HG03159 (cell line): Measurements from ENCODE around the gene HCN4.

Experiments
- ATAC-seq: cut with Tn5 transposase; IDR thresholded peaks from one replicate; pipeline ENCODE4 v1.9.1; 2021; ENCODE audit warnings: mild to moderate bottlenecking, moderate library complexity; ENCODE audit not compliant: unreplicated experiment

HCN4 gene

DNA sequence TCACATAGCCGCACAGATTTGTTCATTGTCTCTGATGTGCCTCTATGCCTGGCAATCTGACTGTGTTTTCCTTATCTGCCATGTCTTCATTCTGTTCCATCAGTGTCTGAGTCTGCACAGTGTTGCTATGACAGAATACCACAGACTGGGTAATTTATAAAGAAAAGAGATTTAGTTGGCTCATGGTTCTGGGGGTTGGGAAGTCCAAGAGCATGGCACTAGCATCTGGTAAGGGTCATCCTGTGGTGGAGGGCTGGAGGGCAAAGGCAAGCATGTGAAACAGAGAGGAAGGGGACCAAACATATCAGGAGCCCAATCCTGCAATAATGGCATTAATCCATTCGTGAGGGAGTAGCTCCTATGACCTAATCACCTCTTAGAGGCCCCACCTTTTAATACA lies 11.9 kb upstream of the HCN4 start:
- ATAC-seq: no peak

- ATAC-seq: no peak
Observed at GRCh38 chr15:73378089-73378488, 9.3 kb upstream of the HCN4 start.

GRCh38 chr15:73375755-73376305 lies 7.1 kb upstream of the HCN4 start:
- ATAC-seq: no peak

DNA sequence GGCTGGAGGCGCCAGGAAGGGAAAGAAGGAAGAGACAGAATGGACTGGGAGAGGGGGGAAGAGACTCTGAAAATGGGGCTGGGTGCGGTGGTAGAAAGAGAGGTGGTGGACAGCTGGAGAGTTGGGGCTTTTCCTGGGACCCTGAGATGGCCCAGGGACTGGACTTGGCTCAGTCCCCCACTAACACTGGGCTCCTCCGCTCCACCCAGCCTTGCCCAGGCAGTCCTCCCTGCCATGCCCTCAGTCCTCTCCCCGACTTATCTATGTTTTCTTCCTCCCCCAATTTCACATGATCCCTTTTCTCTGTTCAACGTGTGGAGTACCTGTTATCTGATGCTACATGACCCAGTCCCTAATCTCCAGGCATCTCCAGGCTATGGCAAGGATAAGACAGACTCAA lies 6.3 kb upstream of the HCN4 start:
- ATAC-seq: no peak

DNA sequence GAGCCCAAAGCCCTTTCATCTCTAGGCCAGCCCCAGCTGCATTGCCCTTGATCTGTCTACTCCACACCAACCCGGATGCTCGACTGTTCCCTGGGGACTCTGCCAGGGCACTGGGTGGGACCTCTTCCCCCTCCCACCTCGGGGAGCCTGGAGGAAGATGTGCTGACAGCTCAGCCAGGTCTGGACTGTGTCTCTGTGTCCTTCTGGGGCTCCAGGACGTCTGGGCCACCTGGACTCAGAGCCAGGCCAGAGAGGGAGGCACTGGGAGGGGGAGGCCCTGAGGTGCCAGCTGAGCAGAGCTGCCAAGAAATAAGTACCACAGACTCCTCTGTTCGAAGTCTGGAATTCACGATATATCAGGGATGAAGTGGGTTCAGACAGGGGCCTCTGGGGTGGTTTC lies 5.8 kb upstream of the HCN4 start:
- no peak for ATAC-seq

GRCh38 chr15:73373221-73373620 lies 4.5 kb upstream of the HCN4 start:
- ATAC-seq: no peak

DNA sequence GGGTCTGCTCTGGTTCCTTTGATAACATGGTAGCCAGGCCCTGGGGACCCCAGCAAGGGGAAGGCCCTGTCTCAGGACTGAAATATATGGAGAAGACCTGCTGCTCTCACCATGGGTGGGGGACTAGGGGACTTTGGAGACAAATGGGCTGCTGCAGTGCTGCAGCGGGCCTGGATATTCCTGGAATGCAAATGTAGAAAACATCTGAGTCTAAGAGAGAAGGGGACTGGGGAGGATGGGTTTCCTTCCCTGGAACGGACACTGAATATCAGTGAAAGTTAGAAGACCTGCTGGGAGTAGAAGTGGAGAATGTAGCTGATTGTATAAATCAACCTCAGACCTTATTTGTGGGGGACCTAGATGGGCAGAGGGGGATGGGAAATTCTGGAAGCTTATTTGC lies 3.1 kb upstream of the HCN4 start:
- ATAC-seq: no peak

GRCh38 chr15:73370151-73370550 lies 1.4 kb upstream of the HCN4 start:
- no peak for ATAC-seq

DNA sequence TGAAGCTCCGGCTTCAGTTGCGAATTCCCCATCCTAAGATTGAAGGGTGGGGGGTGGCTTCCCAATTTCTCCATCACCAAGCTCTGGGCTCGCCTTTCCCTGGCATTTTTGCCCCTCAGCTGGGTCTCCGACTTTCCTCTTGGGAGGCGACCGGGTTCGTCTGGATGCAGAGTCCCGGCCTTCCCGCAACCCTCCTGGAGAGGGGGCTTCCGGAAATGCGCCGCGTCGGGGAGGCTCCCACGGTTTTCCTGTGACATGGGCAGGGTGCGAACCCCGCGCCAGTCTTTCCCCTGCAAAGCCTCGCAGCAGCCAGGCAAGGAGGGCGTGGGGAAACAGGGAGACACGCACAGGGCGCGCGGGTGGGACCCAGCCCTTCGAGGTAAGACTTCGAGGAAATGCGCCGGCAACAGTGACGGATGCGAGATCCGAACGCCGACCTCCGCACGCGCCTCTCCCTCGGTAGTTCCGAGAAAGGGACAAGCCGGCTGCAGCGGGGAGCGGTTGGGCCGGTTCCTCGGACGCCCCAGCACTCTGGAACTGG lies 466 bp upstream of the HCN4 start:
- no peak for ATAC-seq

- no peak for ATAC-seq
Observed at GRCh38 chr15:73367624-73368300, 996 bp downstream of the HCN4 start.

DNA sequence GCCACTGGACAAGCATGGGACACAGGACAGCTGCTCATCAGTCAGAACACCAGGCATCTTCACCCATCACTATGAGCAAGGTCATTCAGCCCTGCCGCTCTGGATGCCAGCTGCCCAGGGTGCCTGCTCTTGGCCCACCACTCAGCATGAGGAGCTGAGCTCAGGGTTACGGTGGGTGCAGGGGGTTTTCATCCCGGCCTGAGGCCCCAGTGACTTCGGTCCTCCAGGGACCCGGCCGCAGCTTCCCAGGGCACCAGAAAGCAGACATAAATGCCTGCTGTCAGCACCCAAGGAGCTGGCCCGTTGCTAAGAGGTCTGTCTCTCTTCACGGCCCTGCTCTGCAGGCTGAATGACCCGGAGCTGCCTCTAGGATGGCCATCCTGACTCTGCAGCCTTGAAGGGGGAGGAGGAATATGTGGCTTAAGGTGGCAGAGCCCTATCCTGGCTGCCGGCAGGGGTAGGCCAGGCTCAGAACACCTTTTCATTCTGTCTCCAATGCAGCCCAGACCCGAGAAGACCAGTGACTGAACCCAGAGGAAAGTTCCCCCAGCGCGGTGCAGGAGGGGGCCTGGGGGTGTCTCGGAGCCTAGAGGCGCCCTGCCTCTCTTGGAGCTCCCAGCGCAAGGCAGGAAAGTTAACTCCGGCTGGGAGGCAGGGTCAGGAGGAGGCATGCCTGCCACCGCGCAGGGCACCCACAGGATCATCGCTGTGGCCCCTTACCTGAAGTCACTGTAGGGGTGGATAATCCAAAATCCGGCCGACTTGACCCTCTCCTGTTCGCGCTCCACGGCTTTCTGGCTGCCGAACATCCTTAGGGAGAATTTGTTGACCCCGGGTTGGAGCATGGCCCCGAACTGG lies 1.8 kb downstream of the HCN4 start:
- ATAC-seq: no peak

- ATAC-seq: no peak
Observed at GRCh38 chr15:73364070-73364469, 4.7 kb downstream of the HCN4 start.

DNA sequence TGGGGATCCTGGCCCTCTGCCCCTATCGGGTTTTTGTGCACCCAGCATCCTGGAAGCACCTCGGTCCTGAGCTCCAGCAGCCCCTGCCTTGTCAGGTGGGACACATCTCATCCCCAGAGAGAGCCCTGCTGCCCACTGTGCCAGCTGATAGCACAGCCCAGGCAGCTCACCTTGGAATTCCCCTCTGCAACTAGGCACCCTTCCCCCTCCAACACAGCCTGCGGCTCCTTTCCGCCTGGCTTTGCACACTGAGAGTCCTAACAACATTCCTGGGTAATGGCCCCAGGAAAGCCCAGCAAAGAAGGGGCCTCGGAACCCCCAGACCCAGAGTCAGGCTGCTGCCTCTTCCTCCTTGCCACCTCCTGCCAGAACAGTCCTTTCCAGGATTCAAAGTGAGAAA lies 5.9 kb downstream of the HCN4 start:
- ATAC-seq: no peak

GRCh38 chr15:73361337-73361736 lies 7.4 kb downstream of the HCN4 start:
- ATAC-seq: no peak

DNA sequence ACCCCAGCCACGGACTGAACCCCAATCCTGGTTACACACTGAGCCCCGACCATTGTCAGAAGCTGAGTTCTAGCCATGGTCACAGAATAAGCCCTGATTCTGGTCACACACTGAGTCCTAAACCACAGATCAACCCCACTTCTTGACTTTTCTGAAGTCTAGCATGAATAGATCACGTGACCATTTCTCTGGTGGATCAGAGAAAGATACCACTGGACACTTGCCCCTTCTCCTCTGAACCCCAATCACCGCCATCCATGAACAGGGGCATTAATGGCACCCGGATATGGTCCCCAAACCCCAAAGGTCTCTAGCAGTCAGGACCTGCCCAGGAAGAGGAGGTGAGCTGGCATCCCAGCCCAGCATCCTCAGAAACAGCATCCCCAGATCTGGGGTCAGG lies 9.1 kb downstream of the HCN4 start:
- ATAC-seq: no peak

GRCh38 chr15:73357999-73358665 lies 10.6 kb downstream of the HCN4 start:
- no peak for ATAC-seq

DNA sequence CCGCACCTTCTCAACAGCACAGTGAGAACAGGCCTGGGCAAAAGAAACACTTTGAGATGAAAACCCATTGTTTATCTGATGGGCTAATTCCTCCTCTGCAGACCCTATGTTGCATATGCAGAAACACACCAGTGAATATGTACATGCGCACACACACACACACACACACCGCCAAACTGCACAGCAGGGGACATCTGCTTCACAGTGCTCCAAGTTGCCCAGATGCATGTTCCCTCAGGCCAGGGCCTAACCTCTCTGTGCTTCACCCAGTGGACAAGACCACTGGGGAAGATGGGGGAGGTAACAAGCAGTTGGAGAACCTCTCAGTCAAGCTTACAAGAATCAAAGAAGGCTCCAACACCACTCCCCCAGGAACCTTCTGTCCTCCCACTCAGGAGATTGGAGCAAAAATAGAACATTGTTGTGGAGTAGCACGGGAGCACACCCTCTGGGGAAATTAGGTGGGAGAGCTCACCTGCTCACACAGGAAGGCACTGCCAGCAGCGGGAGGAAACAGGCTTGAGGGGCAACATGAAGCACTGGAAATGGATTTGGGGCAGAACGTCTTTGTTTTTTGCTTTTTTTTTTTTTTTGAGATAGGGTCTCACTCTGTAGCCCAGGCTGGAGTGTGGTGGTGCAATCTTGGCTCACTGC lies 13.0 kb downstream of the HCN4 start:
- no peak for ATAC-seq

DNA sequence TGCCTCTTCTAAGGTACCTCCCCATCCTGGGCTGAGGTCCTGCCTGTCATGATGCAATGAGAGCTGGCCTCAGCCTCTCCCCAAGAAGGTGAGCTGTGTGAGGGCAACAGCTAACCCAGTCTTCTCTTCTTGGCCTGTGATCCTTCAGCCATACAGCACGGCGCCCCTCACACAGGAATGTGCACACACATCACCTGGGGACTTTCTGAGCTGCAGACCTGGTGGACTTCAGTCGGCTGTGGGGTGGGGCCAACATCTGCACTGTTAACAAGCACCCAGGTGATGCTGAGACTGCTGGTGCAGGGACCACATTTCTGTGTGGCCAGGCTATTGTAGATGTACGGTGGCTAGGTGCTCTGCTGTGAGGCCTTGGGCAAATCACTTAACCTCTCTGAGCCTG lies 14.5 kb downstream of the HCN4 start:
- no peak for ATAC-seq

DNA sequence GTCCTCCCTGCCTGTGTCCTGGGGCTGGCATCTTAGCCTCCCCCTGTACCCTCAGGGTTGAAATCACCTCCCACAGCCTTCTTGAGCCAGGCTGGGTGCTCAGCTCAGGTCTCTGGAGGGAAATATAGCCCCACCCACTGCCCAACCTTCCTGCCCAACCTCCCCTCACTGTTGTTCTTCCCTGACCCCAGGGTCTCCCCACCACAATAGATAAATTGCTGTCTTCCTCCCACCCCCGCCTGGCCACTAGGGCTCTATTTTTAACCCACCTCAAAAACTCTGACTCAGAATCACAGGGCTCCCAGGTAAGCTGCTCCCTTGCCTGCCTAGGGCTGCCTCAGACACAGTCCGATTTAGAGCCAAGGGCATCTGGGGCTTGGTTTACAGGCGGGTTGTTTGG lies 15.0 kb downstream of the HCN4 start:
- ATAC-seq: no peak

- ATAC-seq: no peak
Observed at GRCh38 chr15:73352082-73352481, 16.7 kb downstream of the HCN4 start.

GRCh38 chr15:73349191-73349590 lies 19.6 kb downstream of the HCN4 start:
- ATAC-seq: no peak
